ENCODE measurements around the gene GGCX. TPM values are rescaled to one million over a fixed set of nuclear protein-coding genes. Genes with fewer than 3 reads are reported as not detected.
A peak's percentile ranks its signal among the peaks of the same experiment; 100 is the strongest.
"Not testable (repeated sequence)": the region's sequence is repeated elsewhere in the genome, so short reads cannot be mapped to it uniquely, and the experiment has no call there.

Gene GGCX
- total RNA-seq, result 27.9 and 33.0 TPM in 2 replicates

DNA sequence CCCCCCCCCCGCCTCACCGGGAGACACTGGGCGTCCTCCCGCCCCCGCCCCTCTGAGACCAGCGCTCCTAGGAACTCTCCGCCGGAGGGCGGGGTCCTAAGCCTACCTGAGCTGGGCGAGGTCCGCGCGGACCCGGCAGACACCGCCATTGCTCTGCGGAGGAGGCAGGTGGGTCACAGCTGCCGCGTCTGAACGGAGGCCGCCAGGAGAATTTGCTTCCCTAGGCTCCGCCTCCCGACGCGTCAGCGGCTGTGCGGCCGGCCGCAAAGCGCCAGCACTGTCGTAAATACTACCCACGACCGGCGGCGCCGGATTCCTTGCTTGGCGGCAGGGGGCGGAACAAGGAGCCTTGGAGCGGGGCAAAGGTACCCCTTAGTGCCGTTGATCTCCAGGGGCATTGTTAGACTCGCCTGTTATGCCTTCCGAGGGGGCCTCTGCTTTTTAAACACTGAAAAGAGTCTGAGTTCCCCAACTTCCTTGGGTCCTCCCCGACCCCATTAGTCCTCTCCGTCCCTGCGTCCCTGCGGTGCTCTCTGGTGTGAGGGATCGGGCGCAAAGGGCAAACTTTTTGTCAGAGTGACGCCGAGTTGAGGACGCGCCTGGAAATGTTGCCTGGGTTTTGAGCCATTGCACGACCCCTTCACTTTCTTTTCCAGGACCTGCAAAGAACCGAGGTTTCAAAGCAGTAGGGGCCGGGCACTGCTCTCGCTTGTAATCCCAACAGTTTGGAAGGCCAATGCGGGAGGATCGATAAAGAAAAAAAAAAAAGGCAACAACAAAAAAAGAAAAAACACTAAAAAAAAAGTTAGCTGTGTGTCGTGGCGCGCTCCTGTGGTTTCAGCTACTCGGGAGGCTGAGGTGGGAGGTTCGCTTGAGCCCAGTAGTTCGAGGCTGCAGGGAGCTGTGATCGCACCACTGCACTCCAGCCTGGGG lies at the start of gene GGCX:
Gene GGCX, minus strand, starts transcription at position 214 of the 933 bp plus-strand sequence. Its CDS starts 65 bp downstream, at position 149.
- TF ChIP-seq, protein P1, sequence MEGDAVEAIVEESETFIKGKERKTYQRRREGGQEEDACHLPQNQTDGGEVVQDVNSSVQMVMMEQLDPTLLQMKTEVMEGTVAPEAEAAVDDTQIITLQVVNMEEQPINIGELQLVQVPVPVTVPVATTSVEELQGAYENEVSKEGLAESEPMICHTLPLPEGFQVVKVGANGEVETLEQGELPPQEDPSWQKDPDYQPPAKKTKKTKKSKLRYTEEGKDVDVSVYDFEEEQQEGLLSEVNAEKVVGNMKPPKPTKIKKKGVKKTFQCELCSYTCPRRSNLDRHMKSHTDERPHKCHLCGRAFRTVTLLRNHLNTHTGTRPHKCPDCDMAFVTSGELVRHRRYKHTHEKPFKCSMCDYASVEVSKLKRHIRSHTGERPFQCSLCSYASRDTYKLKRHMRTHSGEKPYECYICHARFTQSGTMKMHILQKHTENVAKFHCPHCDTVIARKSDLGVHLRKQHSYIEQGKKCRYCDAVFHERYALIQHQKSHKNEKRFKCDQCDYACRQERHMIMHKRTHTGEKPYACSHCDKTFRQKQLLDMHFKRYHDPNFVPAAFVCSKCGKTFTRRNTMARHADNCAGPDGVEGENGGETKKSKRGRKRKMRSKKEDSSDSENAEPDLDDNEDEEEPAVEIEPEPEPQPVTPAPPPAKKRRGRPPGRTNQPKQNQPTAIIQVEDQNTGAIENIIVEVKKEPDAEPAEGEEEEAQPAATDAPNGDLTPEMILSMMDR (IDR thresholded peaks at IDR 0.05; ENCODE audit: insufficient read depth, low read length, severe bottlenecking), result peak; percentile 15
- FAIRE-seq (no peak), DNase-seq (ENCODE audit: low read depth) (peak; percentile 85)

DNA sequence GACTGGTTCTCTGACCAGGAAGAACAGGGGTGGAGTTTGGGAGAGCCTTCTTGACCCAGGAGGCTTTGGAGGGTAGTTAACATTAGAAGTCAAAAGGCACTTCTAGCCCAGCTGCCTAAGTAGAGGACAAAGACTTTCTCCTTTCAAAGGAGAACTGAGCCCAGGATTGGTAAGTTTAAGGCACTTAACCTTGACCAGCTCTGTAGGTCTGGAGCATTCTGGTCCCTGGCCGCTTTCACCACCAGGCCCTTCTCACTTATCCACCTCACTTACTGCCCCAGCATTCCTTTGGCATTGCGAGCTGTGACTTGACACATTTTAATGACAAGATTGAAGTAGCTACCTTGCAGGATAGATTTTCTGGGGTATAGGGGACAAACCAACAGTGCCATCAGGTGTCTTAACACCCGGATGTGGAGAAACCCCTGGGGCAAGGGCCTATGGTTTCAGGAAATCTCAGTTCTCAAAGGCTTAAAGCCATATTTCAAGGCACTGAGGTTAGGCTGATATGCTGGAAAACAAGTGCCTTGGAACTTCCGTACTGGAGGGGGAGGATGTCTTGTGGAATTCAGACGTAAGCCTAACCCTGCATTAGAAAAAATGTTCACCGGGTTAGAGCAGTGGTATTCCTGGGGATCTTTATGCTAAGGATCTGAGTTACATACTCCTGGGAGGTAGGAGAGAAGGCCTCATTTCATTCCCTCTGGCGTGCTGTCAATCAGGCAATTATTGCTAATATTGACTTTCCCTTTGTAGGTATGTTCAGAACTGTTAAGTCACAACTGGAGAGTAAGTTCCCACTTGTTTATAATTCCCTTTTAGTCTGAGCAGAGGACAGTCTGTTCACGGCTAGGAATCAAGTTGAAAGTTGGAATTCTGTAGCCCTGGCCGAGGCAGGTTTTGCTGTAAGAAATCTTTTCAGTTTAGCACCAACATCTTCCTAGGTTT lies 46.2 kb upstream of the GGCX start:
- Histone ChIP-seq H3K4me3 (ENCODE audit: low read depth, low read length) (no peak overlapping the region), H3K27me3 (ENCODE audit: control insufficient read depth, insufficient read depth, low read length) (no peaks in the 10 kb centered on the region), H3K36me3 (ENCODE audit: control insufficient read depth, insufficient read depth, low read length) (peaks cover 9% of the 10 kb centered on the region)
- DNase-seq (ENCODE audit: low read depth), result no peak
- TF ChIP-seq, protein P1 (IDR thresholded peaks at IDR 0.05; ENCODE audit: insufficient read depth, low read length, severe bottlenecking), result no peak
- no peak for FAIRE-seq

More for the DNA sequence above, at the start of gene GGCX:
- H3K36me3 ChIP-seq (ENCODE audit: control insufficient read depth, insufficient read depth, low read length), result peaks cover 4% of the 10 kb centered on the region
- H3K27me3 ChIP-seq (ENCODE audit: control insufficient read depth, insufficient read depth, low read length), result no peaks in the 10 kb centered on the region
- H3K4me3 ChIP-seq (ENCODE audit: low read depth, low read length), result peak within 1 kb of the TSS; percentile 68

DNA sequence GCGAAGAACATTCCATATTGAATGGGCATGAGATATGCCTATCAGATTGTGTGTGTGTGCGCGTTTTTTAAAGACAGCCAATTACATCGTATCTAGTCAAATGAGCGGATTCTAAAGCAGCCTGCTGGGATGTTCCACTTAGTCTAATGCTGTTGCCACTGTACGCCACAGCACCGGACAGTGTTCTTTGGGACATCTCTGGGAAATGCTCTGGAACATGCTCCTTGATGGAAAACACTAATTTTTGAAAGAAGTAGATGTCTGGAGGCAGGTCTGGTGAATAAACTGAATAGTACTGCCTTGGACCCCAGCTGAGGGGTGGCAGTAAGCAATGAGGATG lies 44.8 kb upstream of the GGCX start:
- DNase-seq (ENCODE audit: low read depth), result peak; percentile 43
- H3K36me3 ChIP-seq (ENCODE audit: control insufficient read depth, insufficient read depth, low read length), result peaks cover 9% of the 10 kb centered on the region
- no peak for FAIRE-seq
- H3K4me3 ChIP-seq (ENCODE audit: low read depth, low read length), result no peak overlapping the region
- no peaks in the 10 kb centered on the region for H3K27me3 ChIP-seq (ENCODE audit: control insufficient read depth, insufficient read depth, low read length)
- TF ChIP-seq, protein P1 (IDR thresholded peaks at IDR 0.05; ENCODE audit: insufficient read depth, low read length, severe bottlenecking), result no peak

DNA sequence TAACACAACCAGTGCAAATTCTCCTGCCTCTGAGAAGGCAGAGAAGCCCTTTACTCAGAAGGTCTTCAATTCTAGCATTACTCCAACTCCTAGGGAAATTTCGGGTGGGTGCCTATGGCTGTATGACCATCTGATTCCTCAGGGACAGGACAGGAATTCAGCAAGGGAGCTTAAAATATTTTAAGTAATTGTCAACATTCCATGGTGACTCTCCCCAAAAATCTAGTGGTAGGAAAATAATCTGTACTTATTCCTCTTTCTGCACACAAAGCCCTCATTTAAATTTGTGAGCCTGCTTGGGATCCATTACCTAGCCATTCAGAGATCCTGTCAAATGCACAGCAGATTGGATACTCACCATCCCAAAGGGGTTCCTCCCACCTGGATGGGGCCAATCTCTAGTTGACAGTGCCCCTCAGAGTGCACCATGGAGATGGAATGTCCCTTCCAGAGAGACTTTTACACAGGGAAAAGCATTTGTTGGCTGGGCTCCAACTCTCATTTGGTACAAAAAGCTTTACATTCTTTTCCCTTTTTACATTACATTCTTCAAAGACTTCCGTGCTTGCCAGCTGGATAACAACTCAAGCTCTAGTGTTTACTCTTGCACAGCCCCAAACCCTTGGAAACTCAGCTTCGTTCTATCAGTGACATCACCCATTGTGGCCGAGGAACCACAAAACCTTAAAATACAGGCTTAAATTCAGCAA lies 44.3 kb upstream of the GGCX start:
- Histone ChIP-seq H3K36me3 (ENCODE audit: control insufficient read depth, insufficient read depth, low read length) (peaks cover 10% of the 10 kb centered on the region), H3K27me3 (ENCODE audit: control insufficient read depth, insufficient read depth, low read length) (no peaks in the 10 kb centered on the region), H3K4me3 (ENCODE audit: low read depth, low read length) (no peak overlapping the region)
- DNase-seq (ENCODE audit: low read depth), result no peak
- FAIRE-seq, result no peak
- TF ChIP-seq, protein P1 (IDR thresholded peaks at IDR 0.05; ENCODE audit: insufficient read depth, low read length, severe bottlenecking), result no peak

DNA sequence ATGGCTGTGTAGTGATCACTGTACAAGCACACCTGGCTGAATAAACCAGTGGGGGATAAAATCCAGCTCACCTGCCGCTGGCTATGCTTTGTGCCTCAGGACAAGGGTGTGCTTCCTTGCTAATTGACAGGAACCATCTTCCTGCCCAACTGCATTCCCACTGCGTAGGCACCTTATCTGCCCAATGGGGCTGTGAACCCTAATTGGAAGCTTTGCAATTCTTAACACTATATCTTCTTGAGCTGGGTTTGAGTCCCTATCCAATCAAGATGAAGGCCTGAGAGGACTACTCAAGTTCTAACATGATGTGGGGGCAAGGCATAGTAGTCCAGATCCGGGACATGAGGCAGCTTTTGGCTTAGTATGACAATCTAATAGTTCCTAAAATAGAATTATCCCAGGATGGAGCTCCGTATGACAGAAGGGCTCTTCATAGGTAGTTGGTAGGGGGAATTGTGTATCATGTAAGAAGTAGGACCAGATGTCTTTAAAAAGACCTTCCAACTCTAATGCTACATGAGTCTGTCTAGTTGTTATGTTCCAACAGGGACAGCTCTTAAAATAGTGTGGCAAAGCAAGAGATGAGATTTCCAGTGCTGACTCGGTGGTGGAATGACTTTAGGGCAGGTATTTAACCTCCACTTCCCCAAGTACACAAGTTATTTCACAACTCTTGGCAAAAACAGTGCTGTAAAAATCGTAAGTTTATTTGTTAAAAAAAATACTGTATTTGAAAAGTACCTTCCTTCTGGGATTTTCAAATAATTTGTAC lies 43.5 kb upstream of the GGCX start:
- Histone ChIP-seq H3K4me3 (ENCODE audit: low read depth, low read length) (no peak overlapping the region), H3K27me3 (ENCODE audit: control insufficient read depth, insufficient read depth, low read length) (no peaks in the 10 kb centered on the region), H3K36me3 (ENCODE audit: control insufficient read depth, insufficient read depth, low read length) (peaks cover 9% of the 10 kb centered on the region)
- no peak for FAIRE-seq
- DNase-seq (ENCODE audit: low read depth), result peak; percentile 42
- TF ChIP-seq, protein P1 (IDR thresholded peaks at IDR 0.05; ENCODE audit: insufficient read depth, low read length, severe bottlenecking), result no peak

DNA sequence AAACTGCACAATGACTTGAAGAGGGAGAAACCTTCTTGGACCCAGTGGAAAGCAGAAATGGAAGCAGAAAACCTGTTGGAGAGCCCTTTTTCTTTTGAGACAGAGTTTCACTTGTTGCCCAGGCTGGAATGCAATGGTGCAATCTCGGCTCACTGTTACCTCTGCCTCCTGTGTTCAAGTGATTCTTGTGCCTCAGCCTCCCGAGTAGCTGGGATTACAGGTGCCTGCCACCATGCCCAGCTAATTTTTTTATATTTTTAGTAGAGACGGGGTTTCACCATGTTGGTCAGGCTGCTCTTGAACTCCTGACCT lies 42.8 kb upstream of the GGCX start:
- not testable (repeated sequence) for FAIRE-seq; DNase-seq (ENCODE audit: low read depth); H3K27me3 ChIP-seq (ENCODE audit: control insufficient read depth, insufficient read depth, low read length); H3K4me3 ChIP-seq (ENCODE audit: low read depth, low read length); H3K36me3 ChIP-seq (ENCODE audit: control insufficient read depth, insufficient read depth, low read length)
